LNCAP (cell line): ENCODE measurements around the gene GIMAP2.

ENCODE experiments used
- TF ChIP-seq, protein P1 (sequence below): fragments of 450-650 bp; IDR thresholded peaks from 2 replicates; pipeline ENCODE4 v1.5.1; 2017; ENCODE audit warnings: mild to moderate bottlenecking

GIMAP2 gene

DNA sequence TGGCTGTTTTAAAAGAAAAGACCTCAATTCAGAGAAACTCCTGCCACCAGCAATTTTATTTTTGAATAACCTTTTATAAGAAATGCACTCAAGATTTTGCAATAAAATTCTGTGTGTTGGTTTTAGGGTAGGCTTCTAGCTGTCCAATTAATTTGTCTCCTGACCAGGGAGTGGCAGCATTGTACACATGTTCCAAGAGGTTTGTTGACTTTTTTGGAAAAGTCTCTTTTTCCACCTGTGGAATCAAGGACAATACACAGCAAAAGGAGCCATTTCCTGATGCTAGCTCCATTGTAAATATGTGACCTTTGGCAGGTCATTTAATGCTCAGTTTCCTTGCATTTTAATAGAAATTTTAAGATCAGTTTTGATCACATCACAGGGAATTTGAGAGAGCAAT is 53.5 kb downstream of the GIMAP2 start:
- TF ChIP-seq, protein P1, sequence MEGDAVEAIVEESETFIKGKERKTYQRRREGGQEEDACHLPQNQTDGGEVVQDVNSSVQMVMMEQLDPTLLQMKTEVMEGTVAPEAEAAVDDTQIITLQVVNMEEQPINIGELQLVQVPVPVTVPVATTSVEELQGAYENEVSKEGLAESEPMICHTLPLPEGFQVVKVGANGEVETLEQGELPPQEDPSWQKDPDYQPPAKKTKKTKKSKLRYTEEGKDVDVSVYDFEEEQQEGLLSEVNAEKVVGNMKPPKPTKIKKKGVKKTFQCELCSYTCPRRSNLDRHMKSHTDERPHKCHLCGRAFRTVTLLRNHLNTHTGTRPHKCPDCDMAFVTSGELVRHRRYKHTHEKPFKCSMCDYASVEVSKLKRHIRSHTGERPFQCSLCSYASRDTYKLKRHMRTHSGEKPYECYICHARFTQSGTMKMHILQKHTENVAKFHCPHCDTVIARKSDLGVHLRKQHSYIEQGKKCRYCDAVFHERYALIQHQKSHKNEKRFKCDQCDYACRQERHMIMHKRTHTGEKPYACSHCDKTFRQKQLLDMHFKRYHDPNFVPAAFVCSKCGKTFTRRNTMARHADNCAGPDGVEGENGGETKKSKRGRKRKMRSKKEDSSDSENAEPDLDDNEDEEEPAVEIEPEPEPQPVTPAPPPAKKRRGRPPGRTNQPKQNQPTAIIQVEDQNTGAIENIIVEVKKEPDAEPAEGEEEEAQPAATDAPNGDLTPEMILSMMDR, result peak; percentile 57

DNA sequence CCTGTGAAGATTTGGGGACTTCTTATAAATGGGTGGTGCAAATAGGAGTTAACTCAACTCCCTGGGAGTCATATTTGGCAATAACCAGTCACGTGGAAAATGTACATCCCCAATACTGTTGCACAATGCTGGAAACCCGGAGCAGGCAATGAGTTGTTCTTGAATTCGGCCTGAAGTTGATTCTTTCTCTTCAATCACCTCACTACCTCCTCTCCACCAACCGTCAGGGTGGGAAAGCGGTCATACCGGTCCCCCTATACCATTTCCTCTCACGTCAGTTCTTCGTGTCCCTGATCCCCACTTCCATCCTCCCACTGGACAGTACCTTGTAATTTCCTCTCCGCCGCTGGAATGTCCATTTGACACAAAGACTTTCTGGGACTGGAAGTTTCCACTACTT is 54.5 kb downstream of the GIMAP2 start:
- TF ChIP-seq, protein P1, result no peak

DNA sequence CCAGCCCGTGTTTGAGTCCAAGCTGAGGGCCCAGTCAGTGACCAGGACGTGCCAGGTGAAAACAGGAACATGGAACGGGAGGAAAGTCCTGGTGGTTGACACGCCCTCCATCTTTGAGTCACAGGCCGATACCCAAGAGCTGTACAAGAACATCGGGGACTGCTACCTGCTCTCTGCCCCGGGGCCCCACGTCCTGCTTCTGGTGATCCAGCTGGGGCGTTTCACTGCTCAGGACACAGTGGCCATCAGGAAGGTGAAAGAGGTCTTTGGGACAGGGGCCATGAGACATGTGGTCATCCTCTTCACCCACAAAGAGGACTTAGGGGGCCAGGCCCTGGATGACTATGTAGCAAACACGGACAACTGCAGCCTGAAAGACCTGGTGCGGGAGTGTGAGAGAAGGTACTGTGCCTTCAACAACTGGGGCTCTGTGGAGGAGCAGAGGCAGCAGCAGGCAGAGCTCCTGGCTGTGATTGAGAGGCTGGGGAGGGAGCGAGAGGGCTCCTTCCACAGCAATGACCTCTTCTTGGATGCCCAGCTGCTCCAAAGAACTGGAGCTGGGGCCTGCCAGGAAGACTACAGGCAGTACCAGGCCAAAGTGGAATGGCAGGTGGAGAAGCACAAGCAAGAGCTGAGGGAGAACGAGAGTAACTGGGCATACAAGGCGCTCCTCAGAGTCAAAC is 56.9 kb downstream of the GIMAP2 start:
- TF ChIP-seq, protein P1, result no peak
